NT2/D1 (cell line): Measurements from ENCODE around the gene PHF1.

Experiments
- DNase-seq: peaks from one replicate; pipeline ENCODE4 v3.0.0-alpha.2; 2011; ENCODE audit warnings: low read depth, low spot score
- H3K27me3 ChIP-seq: 2 replicates; pipeline ENCODE4 v1.6.0; 2011; ENCODE audit warnings: mild to moderate bottlenecking; ENCODE audit not compliant: insufficient read length, insufficient read depth
- H3K36me3 ChIP-seq: 2 replicates; pipeline ENCODE4 v1.6.1; 2011; ENCODE audit warnings: mild to moderate bottlenecking, low read length, mixed read lengths; ENCODE audit not compliant: insufficient read depth, insufficient read length
- H3K4me1 ChIP-seq: 2 replicates; pipeline ENCODE4 v1.5.1; 2011; ENCODE audit not compliant: insufficient read depth, insufficient read length
- H3K4me3 ChIP-seq: 2 replicates; pipeline ENCODE4 v1.5.1; 2011; ENCODE audit warnings: low read depth; ENCODE audit not compliant: insufficient read length
- H3K9ac ChIP-seq: 2 replicates; pipeline ENCODE4 v1.6.0; 2011; ENCODE audit warnings: low read depth; ENCODE audit not compliant: insufficient read length
- H3K9me3 ChIP-seq: 2 replicates; pipeline ENCODE4 v1.5.1; 2011; ENCODE audit warnings: mild to moderate bottlenecking, low read length; ENCODE audit not compliant: insufficient read depth
- SUZ12 ChIP-seq: IDR thresholded peaks from 2 replicates; pipeline ENCODE4 v1.6.1; 2011; ENCODE audit not compliant: insufficient read length, insufficient read depth; ENCODE audit errors: extremely low read depth
- YY1 ChIP-seq: IDR thresholded peaks from 2 replicates; pipeline ENCODE4 v1.6.1; 2011; ENCODE audit not compliant: insufficient read length, insufficient read depth
- ZNF274 ChIP-seq: IDR thresholded peaks from 2 replicates; pipeline ENCODE4 v1.6.1; 2011; ENCODE audit warnings: mild to moderate bottlenecking, low read depth, low read length

PHF1 gene

GRCh38 chr6:33416386-33417127 lies 5.7 kb downstream of the PHF1 start:
- Histone ChIP-seq H3K4me3 (peak overlapping the region; percentile 93), H3K27me3 (no peaks in the 10 kb centered on the region), H3K36me3 (peaks cover 51% of the 10 kb centered on the region), H3K4me1 (peaks cover 4% of the 10 kb centered on the region), H3K9me3 (no peaks in the 10 kb centered on the region), H3K9ac (peak overlapping the region; percentile 91)
- TF ChIP-seq ZNF274: no peak
- DNase-seq: no peak

- Histone ChIP-seq H3K9me3 (no peaks in the 10 kb centered on the region), H3K27me3 (no peaks in the 10 kb centered on the region), H3K4me1 (peaks cover 4% of the 10 kb centered on the region), H3K4me3 (peak overlapping the region; percentile 93), H3K9ac (peak overlapping the region; percentile 91), H3K36me3 (peaks cover 49% of the 10 kb centered on the region)
- DNase-seq: no peak
- no peak for TF ChIP-seq YY1
- TF ChIP-seq ZNF274: no peak
These were observed 6.5 kb downstream of the PHF1 start for GRCh38 chr6:33417128-33417902.

GRCh38 chr6:33417903-33418689 lies 7.3 kb downstream of the PHF1 start, which contains the start of gene CUTA:
Gene CUTA (minus strand): TSS chr6:33418107. CDS start chr6:33418000, 107 bp downstream.
- Histone ChIP-seq H3K4me1 (peaks cover 4% of the 10 kb centered on the region), H3K4me3 (peak within 1 kb of the TSS; percentile 93), H3K9me3 (no peaks in the 10 kb centered on the region), H3K36me3 (peaks cover 47% of the 10 kb centered on the region), H3K9ac (peak within 1 kb of the TSS; percentile 91), H3K27me3 (no peaks in the 10 kb centered on the region)
- TF ChIP-seq YY1 (peak; percentile 13), ZNF274 (no peak)
- DNase-seq: peak; percentile 96

DNA sequence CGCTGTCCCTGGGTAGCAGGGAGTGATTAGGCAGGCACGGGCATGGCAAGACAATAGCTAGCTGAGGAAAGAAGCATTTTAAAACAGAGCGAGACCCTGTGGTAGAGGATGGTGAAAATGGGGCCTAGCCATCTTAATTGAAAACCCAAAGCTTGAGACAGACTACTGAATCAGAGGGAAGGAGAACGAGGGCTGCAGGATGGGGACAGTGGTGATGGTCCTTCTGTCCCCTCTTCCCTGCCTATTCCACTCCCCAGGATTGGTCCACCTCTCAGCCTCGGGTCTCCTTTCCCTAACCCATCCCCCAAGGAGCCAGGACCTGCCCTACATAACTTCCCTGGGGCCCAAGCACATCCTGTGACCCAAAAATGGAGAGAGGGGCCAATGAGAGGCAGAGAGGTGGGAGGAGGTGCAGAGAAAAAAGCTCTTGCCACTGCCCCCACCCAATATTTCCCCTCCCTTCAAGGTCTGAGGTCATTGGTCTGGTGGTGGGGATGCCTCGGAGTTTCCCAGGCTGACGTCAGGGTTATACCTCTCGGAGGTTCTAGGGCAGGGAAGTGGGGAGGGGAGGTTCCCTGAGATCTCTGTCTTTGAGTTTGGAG lies 8.0 kb downstream of the PHF1 start:
- H3K9me3 ChIP-seq: no peaks in the 10 kb centered on the region
- H3K27me3 ChIP-seq: no peaks in the 10 kb centered on the region
- DNase-seq: no peak
- H3K36me3 ChIP-seq: peaks cover 47% of the 10 kb centered on the region
- peak overlapping the region; percentile 83 for H3K9ac ChIP-seq
- TF ChIP-seq SUZ12: no peak
- peaks cover 4% of the 10 kb centered on the region for H3K4me1 ChIP-seq
- H3K4me3 ChIP-seq: peak overlapping the region; percentile 51

DNA sequence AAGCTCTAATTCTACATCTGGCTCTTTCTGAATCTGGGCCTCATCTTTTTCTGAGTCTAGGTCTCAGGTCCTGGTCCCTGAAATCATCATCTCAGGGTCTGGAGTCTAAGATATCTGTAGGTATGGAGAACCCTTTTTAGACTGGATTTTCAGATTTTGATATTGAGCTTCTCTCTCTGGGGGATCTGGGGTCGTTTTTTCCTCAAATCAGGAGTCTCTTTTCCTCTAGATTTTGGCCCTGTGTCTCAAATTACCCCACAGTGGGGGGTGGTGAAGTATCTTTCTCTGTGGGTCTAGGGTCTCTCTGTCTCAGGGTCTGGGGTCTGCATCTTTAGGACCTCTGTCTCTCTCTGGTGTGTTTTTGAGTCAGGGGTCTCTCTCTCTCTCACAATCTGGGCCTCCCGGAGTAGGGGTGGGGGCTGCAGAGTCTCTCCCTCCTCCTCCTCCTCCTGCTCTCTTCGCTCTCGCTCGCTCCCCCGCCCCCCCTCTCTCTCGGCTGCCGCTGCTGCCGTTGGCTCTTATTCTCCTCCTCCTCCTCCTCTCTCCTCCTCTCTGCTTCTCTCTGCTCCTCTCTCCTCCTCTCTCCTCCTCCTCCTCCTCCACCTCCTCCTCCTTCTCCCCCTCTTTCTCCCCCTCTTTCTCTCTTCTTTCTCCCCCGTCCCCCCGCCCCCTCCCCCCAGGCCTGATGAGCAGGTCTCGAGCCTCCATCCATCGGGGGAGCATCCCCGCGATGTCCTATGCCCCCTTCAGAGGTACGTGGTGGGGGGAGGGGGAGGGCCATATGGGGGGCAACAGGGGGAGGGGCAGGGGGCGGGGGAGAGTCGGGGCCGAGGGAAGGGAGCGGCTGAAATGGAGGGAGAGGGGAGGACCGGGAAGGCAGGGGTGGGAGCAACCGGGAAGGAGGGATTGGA lies 9.0 kb downstream of the PHF1 start, which contains the start of gene SYNGAP1:
Gene SYNGAP1 (plus strand): TSS at position 486 of the 911 bp plus-strand sequence. CDS start 200 bp downstream, at position 686.
- no peaks in the 10 kb centered on the region for H3K27me3 ChIP-seq
- H3K4me3 ChIP-seq: peak within 1 kb of the TSS; percentile 51
- H3K4me1 ChIP-seq: peaks cover 6% of the 10 kb centered on the region
- no peak for TF ChIP-seq YY1
- TF ChIP-seq SUZ12: no peak
- no peak for TF ChIP-seq ZNF274
- H3K9me3 ChIP-seq: no peaks in the 10 kb centered on the region
- DNase-seq: no peak
- peak within 1 kb of the TSS; percentile 83 for H3K9ac ChIP-seq
- peaks cover 42% of the 10 kb centered on the region for H3K36me3 ChIP-seq

DNA sequence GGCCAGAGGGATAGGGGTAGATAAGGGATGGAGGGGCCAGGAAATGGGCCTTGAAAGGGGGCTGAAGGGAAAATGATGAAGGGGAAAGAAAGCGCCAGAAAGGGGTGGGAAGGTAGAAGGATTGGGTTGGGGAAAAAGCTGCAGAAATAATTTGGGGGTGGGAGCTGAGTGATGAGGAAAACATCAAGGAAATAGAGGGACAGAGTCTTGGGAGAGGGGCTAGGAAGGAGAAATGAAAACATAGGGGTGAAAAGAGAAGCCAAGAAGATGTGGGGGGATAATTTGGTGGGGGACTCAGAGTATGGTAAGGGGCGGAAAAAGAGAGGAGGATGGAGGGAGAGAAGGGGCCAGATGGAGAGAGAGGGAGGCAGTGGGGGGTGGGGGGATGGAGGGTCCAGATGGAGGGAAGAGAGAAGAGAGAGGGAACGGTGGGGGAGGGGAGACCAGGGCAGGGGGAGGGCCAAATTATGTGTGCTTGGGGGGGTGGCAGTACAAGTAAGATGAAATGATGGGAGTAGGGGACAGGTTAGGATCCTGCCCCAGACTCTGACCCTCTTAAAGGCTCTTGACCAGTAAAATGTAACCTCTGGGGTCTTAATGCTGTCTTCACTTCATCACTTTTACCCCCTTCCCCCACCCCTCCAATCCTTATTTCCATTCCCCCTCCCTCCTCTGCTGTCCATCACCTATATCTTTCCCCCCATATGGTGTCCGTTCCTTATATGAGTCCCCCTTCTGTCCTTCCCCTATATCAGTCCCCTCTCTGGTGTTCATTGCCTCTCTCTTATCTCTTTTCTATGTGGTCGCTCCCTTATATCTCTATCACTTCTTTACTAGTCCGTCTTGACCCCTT lies 9.9 kb downstream of the PHF1 start:
- Histone ChIP-seq H3K9ac (no peak overlapping the region), H3K4me1 (peaks cover 7% of the 10 kb centered on the region), H3K36me3 (peaks cover 33% of the 10 kb centered on the region), H3K27me3 (no peaks in the 10 kb centered on the region), H3K9me3 (no peaks in the 10 kb centered on the region), H3K4me3 (peak overlapping the region; percentile 45)
- no peak for DNase-seq
- no peak for TF ChIP-seq YY1
- no peak for TF ChIP-seq ZNF274
- no peak for TF ChIP-seq SUZ12
